PC-9 (cell line): ENCODE results near the gene LARGE1. TPM values are rescaled to one million over a fixed set of nuclear protein-coding genes. Genes with fewer than 3 reads are reported as not detected.

Experiments used
- BruUV-seq: library from RNA; stranded (reverse); fragments of 400-500 nt; replicated peaks from 2 replicates; lab custom pipeline; 2021; lab: Mats Ljungman, UMichigan
- CTCF ChIA-PET: fragments of 300-600 bp; sonication (Branson Sonifier 250); formaldehyde crosslinking; loops from one replicate; lab custom pipeline; 2022; ENCODE audit warnings: antibody characterized with exemption; lab: Charles Lee
- POLR2A ChIA-PET: fragments of 300-600 bp; sonication (Branson Sonifier 250); formaldehyde crosslinking; loops from one replicate; lab custom pipeline; 2022; ENCODE audit warnings: antibody characterized with exemption; ENCODE audit not compliant: unreplicated experiment; lab: Charles Lee
- DNase-seq, 2 experiments: peaks; one replicate each; pipeline versions ENCODE4 v3.0.0 to v3.0.0-alpha.2; 2015 to 2022; ENCODE audit warnings: mixed read lengths in 1 of 2
- H2AFZ ChIP-seq: fragments of 200-600 bp; sonication (generic); 2 replicates; pipeline ENCODE4 v1.8.1; 2017; ENCODE audit warnings: antibody characterized with exemption
- H3F3A ChIP-seq: fragments of 200-600 bp; sonication (generic); 2 replicates; pipeline ENCODE4 v1.8.1; 2017; ENCODE audit warnings: antibody characterized with exemption, mild to moderate bottlenecking, low read depth; ENCODE audit not compliant: insufficient read depth
- H3K27ac ChIP-seq: fragments of 200-600 bp; sonication (generic); 2 replicates; pipeline ENCODE4 v1.6.1; 2016; ENCODE audit warnings: mixed run types
- H3K27me3 ChIP-seq: fragments of 200-600 bp; sonication (generic); 2 replicates; pipeline ENCODE4 v1.6.1; 2016; ENCODE audit warnings: low read depth, mixed run types; ENCODE audit not compliant: insufficient read depth
- H3K36me3 ChIP-seq: fragments of 200-600 bp; sonication (generic); 2 replicates; pipeline ENCODE4 v1.6.1; 2016; ENCODE audit warnings: low read depth, mixed run types
- H3K4me1 ChIP-seq: fragments of 200-600 bp; sonication (generic); replicated peaks from 2 replicates; pipeline ENCODE4 v1.6.1; 2016; ENCODE audit warnings: mixed run types; ENCODE audit not compliant: insufficient read depth
- H3K4me2 ChIP-seq: fragments of 200-600 bp; sonication (generic); 2 replicates; pipeline ENCODE4 v1.6.1; 2017; ENCODE audit warnings: mixed run types
- H3K4me3 ChIP-seq: fragments of 200-600 bp; sonication (generic); 2 replicates; pipeline ENCODE4 v1.6.1; 2016; ENCODE audit warnings: mixed run types
- H3K79me2 ChIP-seq: fragments of 200-600 bp; sonication (generic); 2 replicates; pipeline ENCODE4 v1.6.1; 2017; ENCODE audit warnings: low read depth, mixed run types
- H3K9me2 ChIP-seq: fragments of 200-600 bp; sonication (generic); 2 replicates; pipeline ENCODE4 v1.8.1; 2017; ENCODE audit warnings: mild to moderate bottlenecking; ENCODE audit not compliant: insufficient read depth
- H3K9me3 ChIP-seq: fragments of 200-600 bp; sonication (generic); 2 replicates; pipeline ENCODE4 v1.8.1; 2016; ENCODE audit warnings: low read depth; ENCODE audit not compliant: insufficient read depth
- H4K20me1 ChIP-seq: fragments of 200-600 bp; sonication (generic); 2 replicates; pipeline ENCODE4 v1.8.1; 2017; ENCODE audit not compliant: insufficient read depth
- EZH2 ChIP-seq: fragments of 200-600 bp; sonication (generic); IDR thresholded peaks from 2 replicates; pipeline ENCODE4 v1.8.0; 2017; ENCODE audit warnings: antibody characterized with exemption, low read depth
- intact Hi-C: fragments of 100-400 bp; cut with micrococcal nuclease; formaldehyde crosslinking; loops from one replicate; pipeline ENCODE4 v1.10.0; 2022; ENCODE audit not compliant: unreplicated experiment
- total RNA-seq: library from RNA; stranded (reverse); gene quantifications from 2 replicates; pipeline ENCODE4 v1.2.3, GENCODE V29; 2021
- TF ChIP-seq, protein P1 (sequence below): fragments of 200-600 bp; sonication (generic); conservative IDR thresholded peaks from 2 replicates; pipeline ENCODE4 v1.6.1; 2017; ENCODE audit warnings: mixed run types, antibody characterized with exemption, mild to moderate bottlenecking, moderate library complexity

The LARGE1 gene
- total RNA-seq, 1 experiment from 2014 or later: 12.5 TPM

DNA sequence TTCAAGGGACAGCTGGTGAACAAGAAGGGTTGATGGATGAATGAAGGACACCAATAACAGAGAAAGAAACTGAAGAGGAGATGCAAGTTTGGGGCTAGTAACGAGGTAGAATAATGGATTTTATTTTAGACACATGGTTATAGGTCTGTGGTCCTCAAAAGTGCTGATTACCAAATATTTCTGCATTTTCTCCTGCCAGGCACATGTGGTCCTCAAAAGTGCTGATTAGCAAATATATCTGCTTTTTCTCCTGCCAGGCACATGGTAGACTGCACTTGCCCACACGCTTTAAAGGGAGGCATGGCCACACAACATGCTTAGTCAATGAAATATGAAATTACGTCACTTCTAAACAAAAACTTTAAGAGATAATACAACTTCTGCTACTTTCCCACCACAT is 489.0 kb downstream of the LARGE1 start:
- BruUV-seq: no TSS peak
- DNase-seq: no peak
- H3K27ac ChIP-seq: no peak overlapping the region
- no peaks in the 10 kb centered on the region for H4K20me1 ChIP-seq
- no peak overlapping the region for H3K4me2 ChIP-seq
- H3K9me3 ChIP-seq: no peaks in the 10 kb centered on the region; the same call in 1 of the 2 replicates
- H3K79me2 ChIP-seq: no peaks in the 10 kb centered on the region
- ChIA-PET POLR2A (no interaction called here), CTCF (no interaction called here)
- intact Hi-C loops: no loop called here
- H3K4me3 ChIP-seq: no peak overlapping the region
- no peaks in the 10 kb centered on the region for H3K27me3 ChIP-seq
- no peak for TF ChIP-seq EZH2
- TF ChIP-seq, protein P1, sequence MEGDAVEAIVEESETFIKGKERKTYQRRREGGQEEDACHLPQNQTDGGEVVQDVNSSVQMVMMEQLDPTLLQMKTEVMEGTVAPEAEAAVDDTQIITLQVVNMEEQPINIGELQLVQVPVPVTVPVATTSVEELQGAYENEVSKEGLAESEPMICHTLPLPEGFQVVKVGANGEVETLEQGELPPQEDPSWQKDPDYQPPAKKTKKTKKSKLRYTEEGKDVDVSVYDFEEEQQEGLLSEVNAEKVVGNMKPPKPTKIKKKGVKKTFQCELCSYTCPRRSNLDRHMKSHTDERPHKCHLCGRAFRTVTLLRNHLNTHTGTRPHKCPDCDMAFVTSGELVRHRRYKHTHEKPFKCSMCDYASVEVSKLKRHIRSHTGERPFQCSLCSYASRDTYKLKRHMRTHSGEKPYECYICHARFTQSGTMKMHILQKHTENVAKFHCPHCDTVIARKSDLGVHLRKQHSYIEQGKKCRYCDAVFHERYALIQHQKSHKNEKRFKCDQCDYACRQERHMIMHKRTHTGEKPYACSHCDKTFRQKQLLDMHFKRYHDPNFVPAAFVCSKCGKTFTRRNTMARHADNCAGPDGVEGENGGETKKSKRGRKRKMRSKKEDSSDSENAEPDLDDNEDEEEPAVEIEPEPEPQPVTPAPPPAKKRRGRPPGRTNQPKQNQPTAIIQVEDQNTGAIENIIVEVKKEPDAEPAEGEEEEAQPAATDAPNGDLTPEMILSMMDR: no peak
- H2AFZ ChIP-seq: no peak overlapping the region
- no peaks in the 10 kb centered on the region for H3F3A ChIP-seq
- H3K4me1 ChIP-seq: no peaks in the 10 kb centered on the region
- H3K9me2 ChIP-seq: no peaks in the 10 kb centered on the region
- H3K36me3 ChIP-seq: no peaks in the 10 kb centered on the region

DNA sequence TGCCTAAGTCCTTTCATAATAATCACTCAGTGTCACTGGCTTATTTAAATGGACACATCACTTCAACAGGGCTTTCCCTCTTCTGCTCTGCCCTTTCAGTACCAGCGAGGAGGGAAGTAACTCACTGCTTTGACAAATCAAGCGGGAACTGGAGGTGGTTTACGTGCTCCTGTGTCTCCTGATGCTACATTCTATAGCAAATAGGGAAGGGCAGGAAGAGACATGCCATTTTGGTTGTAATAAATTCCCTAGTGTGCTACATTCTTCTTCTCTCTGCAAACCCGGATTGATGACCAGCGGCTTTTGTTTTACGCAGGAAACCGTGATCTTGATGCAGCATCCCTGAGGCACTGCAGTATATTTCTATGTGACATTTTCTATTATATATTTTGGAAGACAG is 491.0 kb downstream of the LARGE1 start:
- BruUV-seq: no TSS peak
- no peak for DNase-seq

DNA sequence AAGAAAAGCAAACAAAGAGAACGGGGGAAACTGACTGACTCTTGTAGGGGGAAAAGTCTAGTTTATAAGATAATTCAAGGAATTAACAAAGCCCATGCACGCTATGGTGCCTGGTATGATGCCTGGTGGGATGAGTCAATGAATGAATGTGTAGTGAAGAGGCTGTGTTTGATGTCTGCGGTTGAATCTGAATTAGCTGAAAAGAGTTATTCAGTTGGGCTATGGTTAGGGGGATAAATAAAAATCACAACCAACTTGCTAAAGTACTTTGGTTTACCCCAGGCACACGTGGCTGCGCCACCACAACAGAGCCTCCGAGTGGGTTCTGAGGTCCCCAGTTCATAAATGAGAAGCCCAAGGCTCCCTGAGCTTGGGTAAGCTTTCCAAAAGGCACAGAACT is 492.8 kb downstream of the LARGE1 start:
- CTCF ChIA-PET: no interaction called here
- Histone ChIP-seq H3K9me3 (no peaks in the 10 kb centered on the region), H4K20me1 (no peaks in the 10 kb centered on the region), H3K4me3 (no peak overlapping the region), H3K27me3 (no peaks in the 10 kb centered on the region), H3K4me2 (no peak overlapping the region), H3F3A (no peaks in the 10 kb centered on the region), H3K36me3 (no peaks in the 10 kb centered on the region), H2AFZ (no peak overlapping the region), H3K9me2 (no peaks in the 10 kb centered on the region), H3K4me1 (no peaks in the 10 kb centered on the region), H3K79me2 (no peaks in the 10 kb centered on the region), H3K27ac (no peak overlapping the region)
- BruUV-seq: no TSS peak
- intact Hi-C loops: no loop called here
- TF ChIP-seq, protein P1: no peak
- TF ChIP-seq EZH2: no peak
- DNase-seq: no peak
- POLR2A ChIA-PET: no interaction called here

More for the DNA sequence above, 491.0 kb downstream of the LARGE1 start:
- H3K27ac ChIP-seq: no peak overlapping the region
- no peak overlapping the region for H3K4me2 ChIP-seq
- H3K4me1 ChIP-seq: no peaks in the 10 kb centered on the region
- H2AFZ ChIP-seq: no peak overlapping the region
- intact Hi-C loops: no loop called here
- ChIA-PET CTCF (no interaction called here), POLR2A (no interaction called here)
- no peaks in the 10 kb centered on the region for H3K36me3 ChIP-seq
- H3F3A ChIP-seq: no peaks in the 10 kb centered on the region
- H4K20me1 ChIP-seq: no peaks in the 10 kb centered on the region
- no peak for TF ChIP-seq EZH2
- TF ChIP-seq, protein P1: no peak
- H3K27me3 ChIP-seq: no peaks in the 10 kb centered on the region
- H3K4me3 ChIP-seq: no peak overlapping the region
- H3K9me2 ChIP-seq: no peaks in the 10 kb centered on the region
- H3K79me2 ChIP-seq: no peaks in the 10 kb centered on the region
- H3K9me3 ChIP-seq: no peaks in the 10 kb centered on the region
